ENCODE data around the gene RMND1. TPM values are rescaled to one million over a fixed set of nuclear protein-coding genes. Genes with fewer than 3 reads are reported as not detected.

Gene RMND1
- total RNA-seq, 1 experiment from 2014 or later, result 23.3 TPM

DNA sequence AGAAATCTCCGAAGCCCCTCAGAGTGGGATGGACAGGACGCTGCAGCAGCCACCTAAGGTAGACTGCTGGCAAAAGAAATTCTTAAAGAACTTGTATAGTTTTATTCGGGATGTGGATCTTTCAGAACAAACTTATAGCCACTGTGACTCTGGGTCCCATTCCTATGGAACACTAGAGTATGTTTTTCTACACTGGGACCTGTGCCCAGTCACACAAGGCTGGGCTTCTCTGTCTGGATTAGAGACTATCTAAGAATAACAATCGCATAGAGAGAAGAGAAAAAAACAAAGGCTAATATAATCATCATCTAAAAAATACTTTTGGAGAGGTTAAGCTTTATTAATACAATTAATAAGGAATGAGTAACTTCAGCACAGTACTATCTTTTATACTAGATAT lies 28.9 kb downstream of the RMND1 start (continued):
- TF ChIP-seq ZNF263 (CRISPR knock-in tag; IDR thresholded peaks at IDR 0.05; ENCODE audit: low read depth) (no peak), ZNF121 (CRISPR knock-in tag; IDR thresholded peaks at IDR 0.05) (no peak), USF2 (CRISPR knock-in tag; IDR thresholded peaks at IDR 0.05) (no peak), RELA (CRISPR knock-in tag; IDR thresholded peaks at IDR 0.05; ENCODE audit: borderline replicate concordance) (no peak), NFE2L1 (CRISPR knock-in tag; IDR thresholded peaks at IDR 0.05) (no peak), EMX1 (CRISPR knock-in tag; IDR thresholded peaks at IDR 0.05) (no peak), HMGXB4 (CRISPR knock-in tag; IDR thresholded peaks at IDR 0.05) (no peak), ZNF232 (CRISPR knock-in tag; IDR thresholded peaks at IDR 0.05) (no peak)
- TF ChIP-seq, protein P1, sequence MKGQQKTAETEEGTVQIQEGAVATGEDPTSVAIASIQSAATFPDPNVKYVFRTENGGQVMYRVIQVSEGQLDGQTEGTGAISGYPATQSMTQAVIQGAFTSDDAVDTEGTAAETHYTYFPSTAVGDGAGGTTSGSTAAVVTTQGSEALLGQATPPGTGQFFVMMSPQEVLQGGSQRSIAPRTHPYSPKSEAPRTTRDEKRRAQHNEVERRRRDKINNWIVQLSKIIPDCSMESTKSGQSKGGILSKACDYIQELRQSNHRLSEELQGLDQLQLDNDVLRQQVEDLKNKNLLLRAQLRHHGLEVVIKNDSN (CRISPR knock-in tag; IDR thresholded peaks at IDR 0.05), result no peak
- TF ChIP-seq, protein P2, sequence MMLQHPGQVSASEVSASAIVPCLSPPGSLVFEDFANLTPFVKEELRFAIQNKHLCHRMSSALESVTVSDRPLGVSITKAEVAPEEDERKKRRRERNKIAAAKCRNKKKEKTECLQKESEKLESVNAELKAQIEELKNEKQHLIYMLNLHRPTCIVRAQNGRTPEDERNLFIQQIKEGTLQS (CRISPR knock-in tag; conservative IDR thresholded peaks at IDR 0.05), result no peak

- H3K4me1 Mint-ChIP-seq, result no peaks in the 10 kb centered on the region
- no peak for ATAC-seq
- DNase-seq (ENCODE audit: low spot score), result no peak
- ChIA-PET CTCF (no interaction called here), POLR2A (interaction anchor here (0.7 kb wide), 2 partner anchors 20 to 91 kb away, joined by 3 read pairs; no protein-coding TSS in a partner anchor)
- no peaks in the 10 kb centered on the region for H3K27me3 Mint-ChIP-seq (ENCODE audit: low read depth)
- no peak overlapping the region for H3K27ac Mint-ChIP-seq
- TF ChIP-seq, protein P3, sequence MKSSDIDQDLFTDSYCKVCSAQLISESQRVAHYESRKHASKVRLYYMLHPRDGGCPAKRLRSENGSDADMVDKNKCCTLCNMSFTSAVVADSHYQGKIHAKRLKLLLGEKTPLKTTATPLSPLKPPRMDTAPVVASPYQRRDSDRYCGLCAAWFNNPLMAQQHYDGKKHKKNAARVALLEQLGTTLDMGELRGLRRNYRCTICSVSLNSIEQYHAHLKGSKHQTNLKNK (CRISPR knock-in tag; IDR thresholded peaks at IDR 0.05), result no peak
- no peak for TF ChIP-seq RORB (CRISPR knock-in tag; IDR thresholded peaks at IDR 0.05)
- TF ChIP-seq, protein P4, sequence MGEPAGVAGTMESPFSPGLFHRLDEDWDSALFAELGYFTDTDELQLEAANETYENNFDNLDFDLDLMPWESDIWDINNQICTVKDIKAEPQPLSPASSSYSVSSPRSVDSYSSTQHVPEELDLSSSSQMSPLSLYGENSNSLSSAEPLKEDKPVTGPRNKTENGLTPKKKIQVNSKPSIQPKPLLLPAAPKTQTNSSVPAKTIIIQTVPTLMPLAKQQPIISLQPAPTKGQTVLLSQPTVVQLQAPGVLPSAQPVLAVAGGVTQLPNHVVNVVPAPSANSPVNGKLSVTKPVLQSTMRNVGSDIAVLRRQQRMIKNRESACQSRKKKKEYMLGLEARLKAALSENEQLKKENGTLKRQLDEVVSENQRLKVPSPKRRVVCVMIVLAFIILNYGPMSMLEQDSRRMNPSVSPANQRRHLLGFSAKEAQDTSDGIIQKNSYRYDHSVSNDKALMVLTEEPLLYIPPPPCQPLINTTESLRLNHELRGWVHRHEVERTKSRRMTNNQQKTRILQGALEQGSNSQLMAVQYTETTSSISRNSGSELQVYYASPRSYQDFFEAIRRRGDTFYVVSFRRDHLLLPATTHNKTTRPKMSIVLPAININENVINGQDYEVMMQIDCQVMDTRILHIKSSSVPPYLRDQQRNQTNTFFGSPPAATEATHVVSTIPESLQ (CRISPR knock-in tag; IDR thresholded peaks at IDR 0.05), result no peak
- TF ChIP-seq, protein P5, sequence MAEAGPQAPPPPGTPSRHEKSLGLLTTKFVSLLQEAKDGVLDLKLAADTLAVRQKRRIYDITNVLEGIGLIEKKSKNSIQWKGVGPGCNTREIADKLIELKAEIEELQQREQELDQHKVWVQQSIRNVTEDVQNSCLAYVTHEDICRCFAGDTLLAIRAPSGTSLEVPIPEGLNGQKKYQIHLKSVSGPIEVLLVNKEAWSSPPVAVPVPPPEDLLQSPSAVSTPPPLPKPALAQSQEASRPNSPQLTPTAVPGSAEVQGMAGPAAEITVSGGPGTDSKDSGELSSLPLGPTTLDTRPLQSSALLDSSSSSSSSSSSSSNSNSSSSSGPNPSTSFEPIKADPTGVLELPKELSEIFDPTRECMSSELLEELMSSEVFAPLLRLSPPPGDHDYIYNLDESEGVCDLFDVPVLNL (CRISPR knock-in tag; IDR thresholded peaks at IDR 0.05; ENCODE audit: borderline replicate concordance, low read depth), result no peak
- no peak for TF ChIP-seq SMAD4 (CRISPR knock-in tag; IDR thresholded peaks at IDR 0.05)
- H3K9me3 Mint-ChIP-seq, result peaks cover 9% of the 10 kb centered on the region
- no peak overlapping the region for H3K4me3 Mint-ChIP-seq
- H3K36me3 Mint-ChIP-seq, result peaks cover 52% of the 10 kb centered on the region
These were observed 34.4 kb downstream of the RMND1 start for GRCh38 chr6:151417477-151417876.

- POLR2A ChIA-PET, result no interaction called here
- Mint-ChIP-seq H3K36me3 (peaks cover 59% of the 10 kb centered on the region), H3K27ac (no peak overlapping the region), H3K27me3 (ENCODE audit: low read depth) (no peaks in the 10 kb centered on the region), H3K9me3 (peaks cover 10% of the 10 kb centered on the region), H3K4me1 (no peaks in the 10 kb centered on the region), H3K4me3 (no peak overlapping the region)
- DNase-seq (ENCODE audit: low spot score) (no peak), ATAC-seq (no peak)
- CTCF ChIA-PET, result no interaction called here
- TF ChIP-seq NR3C1 (CRISPR knock-in tag; conservative IDR thresholded peaks at IDR 0.05; ENCODE audit: low read depth), result no peak
- TF ChIP-seq RELA (CRISPR knock-in tag; IDR thresholded peaks at IDR 0.05; ENCODE audit: borderline replicate concordance), result no peak
- TF ChIP-seq, protein P6, sequence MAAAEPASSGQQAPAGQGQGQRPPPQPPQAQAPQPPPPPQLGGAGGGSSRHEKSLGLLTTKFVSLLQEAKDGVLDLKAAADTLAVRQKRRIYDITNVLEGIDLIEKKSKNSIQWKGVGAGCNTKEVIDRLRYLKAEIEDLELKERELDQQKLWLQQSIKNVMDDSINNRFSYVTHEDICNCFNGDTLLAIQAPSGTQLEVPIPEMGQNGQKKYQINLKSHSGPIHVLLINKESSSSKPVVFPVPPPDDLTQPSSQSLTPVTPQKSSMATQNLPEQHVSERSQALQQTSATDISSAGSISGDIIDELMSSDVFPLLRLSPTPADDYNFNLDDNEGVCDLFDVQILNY (CRISPR knock-in tag; IDR thresholded peaks at IDR 0.05), result no peak
- no peak for TF ChIP-seq OVOL2 (CRISPR knock-in tag; IDR thresholded peaks at IDR 0.05; ENCODE audit: borderline replicate concordance)
- no peak for TF ChIP-seq ZNF396 (CRISPR knock-in tag; IDR thresholded peaks at IDR 0.05; ENCODE audit: borderline replicate concordance)
- TF ChIP-seq TP53 (CRISPR knock-in tag; IDR thresholded peaks at IDR 0.05), result no peak
- TF ChIP-seq, protein P7, sequence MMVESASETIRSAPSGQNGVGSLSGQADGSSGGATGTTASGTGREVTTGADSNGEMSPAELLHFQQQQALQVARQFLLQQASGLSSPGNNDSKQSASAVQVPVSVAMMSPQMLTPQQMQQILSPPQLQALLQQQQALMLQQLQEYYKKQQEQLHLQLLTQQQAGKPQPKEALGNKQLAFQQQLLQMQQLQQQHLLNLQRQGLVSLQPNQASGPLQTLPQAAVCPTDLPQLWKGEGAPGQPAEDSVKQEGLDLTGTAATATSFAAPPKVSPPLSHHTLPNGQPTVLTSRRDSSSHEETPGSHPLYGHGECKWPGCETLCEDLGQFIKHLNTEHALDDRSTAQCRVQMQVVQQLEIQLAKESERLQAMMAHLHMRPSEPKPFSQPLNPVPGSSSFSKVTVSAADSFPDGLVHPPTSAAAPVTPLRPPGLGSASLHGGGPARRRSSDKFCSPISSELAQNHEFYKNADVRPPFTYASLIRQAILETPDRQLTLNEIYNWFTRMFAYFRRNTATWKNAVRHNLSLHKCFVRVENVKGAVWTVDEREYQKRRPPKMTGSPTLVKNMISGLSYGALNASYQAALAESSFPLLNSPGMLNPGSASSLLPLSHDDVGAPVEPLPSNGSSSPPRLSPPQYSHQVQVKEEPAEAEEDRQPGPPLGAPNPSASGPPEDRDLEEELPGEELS (CRISPR knock-in tag; IDR thresholded peaks at IDR 0.05), result no peak
These were observed 37.2 kb downstream of the RMND1 start for GRCh38 chr6:151414641-151415260.

Measured in WTC11 (cell line).